GM03348 (cell line): ENCODE measurements around the gene IL22RA1.

Experiments used
- DNase-seq: peaks from one replicate; pipeline ENCODE4 v3.0.0; 2012; ENCODE audit warnings: low spot score

The IL22RA1 gene

DNA sequence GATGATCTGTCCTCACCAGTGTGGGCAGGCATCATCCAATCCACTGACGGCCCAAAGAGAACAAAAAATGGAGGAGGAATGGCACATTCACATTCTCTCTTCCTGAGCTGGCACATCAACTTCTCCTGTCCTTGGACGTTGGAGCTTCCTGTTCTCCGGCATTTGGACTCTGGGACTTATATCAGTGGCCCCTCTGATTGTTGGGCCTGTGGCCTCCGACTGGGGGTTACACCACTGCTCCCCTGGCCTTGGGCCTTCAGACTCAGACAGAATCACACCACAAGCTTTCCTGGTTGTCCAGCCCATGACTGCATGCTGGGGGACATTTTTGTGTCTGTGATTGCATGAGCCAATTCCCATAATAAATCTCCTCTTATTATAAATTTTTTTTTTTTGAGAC is 24.1 kb upstream of the IL22RA1 start:
- no peak for DNase-seq

DNA sequence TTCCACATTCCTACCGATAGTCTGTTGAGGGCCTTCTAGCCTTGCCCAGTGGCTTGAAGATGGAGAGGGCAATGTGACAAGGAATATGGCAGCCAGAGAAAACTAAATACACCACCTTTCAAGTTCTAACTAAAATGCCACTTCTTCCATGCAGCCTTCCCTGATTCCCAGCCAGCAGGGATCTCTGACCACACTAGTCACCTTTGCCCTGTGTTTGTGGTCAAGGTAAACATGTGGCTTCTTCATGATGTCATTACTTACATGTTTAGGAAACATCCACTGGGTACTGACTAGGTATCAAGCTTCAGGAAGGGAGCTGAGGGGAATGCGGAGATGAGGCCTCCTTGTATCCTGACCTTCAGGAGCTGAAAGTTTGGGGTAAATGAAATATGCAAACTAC is 22.6 kb upstream of the IL22RA1 start:
- DNase-seq, result no peak

DNA sequence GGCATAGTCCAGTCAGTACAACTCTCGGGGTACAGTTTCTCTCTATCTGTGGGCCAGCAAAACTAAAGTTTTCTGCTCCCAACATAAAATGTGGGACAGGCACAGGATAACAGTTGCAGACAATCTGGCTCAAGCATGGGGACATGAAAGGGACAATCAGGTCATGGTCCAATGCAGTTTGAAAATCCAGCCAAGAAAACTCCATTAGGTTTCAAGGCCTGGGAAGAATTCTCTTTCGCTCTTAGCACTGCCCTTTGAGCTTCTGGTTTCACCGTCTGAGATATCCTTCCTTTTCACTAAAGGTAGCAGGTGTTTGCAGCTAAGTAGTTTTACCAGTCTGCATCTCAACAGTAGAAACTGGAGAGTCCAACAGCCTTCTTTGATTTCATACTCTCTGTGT is 21.1 kb upstream of the IL22RA1 start:
- no peak for DNase-seq

DNA sequence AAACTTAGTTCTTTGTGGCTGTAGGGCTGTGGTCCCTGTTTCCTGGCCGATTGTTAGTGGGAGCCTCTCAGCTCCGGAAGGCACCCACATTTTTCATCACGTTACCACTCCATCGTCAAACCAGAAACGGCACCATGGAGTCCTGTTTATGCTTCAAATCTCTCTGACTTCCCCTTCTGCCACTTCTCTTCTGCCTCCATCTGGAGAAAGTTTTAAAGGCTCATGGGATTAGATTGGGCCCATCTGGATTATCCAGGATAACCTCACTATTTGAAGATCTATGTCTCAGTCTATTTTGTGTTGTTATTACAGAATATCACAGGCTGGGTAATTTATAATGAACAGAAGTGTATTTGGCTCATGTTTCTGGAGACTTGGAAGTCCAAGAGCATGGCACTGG is 19.3 kb upstream of the IL22RA1 start:
- no peak for DNase-seq

DNA sequence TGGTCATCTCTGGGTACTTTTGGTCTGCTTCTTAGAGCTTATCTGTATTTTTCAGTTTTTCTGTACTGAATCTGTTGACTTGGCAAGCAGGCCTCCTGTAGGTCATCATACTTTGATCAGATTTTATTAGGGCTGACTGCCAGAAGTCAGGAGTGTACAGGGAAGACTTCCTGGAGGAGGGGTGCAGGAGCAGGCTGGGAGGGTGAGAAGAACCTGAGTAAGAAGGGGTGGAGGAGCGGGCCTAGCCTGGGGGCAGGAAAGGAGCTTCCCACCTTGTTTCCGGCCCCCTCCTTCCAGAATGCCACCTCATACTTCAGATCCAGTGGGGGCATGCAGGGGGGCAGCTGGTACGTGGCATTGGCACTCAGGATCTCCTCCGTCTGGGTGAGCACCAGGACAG is 18.3 kb upstream of the IL22RA1 start:
- DNase-seq, result no peak

DNA sequence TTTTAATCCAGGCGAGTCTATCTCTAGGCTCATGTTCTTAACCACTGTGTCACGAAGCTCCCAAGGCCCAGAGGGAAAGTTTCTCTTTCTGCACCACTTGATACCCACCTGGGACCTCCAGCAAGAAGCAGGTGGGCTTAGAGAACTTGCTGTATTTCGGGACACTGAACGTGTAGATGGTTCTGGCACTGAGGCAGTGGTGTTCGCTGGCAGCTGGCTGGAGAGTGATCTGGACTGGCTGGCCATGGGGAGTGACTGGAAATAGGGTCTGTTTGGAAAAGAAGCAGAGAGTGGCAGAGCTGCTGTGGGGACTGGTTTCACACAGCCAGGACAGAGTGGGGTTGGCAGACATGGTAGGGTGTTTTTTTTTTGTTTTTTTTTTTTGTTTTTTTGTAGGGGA is 16.4 kb upstream of the IL22RA1 start:
- DNase-seq, result no peak

DNA sequence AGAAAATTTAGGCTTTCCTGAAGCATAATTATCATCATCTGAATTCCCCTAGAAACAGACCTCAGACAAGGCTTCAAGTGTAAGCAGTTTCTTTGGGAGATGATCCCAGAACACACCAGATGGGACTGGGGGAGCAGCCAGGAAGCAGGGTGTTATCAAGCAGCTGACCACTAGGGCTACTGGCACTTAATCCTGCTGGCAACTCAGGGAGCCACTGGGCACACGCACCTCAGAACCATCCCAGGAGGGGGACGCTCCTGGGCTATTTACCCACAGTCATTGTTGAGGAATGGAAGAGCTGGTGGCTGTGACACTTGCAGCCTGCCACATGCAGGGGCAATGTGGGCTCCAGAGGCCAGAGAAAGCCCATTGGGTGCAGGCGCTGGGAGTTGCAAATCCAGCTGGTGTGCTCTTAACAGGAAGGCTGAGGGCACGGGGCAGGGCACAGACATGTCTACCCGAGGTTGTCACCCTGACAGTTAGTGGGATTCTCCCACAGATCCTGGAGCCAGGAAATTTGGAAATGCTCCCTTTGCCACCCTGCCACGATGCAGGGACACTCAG is 15.1 kb upstream of the IL22RA1 start:
- peak; percentile 55 for DNase-seq

DNA sequence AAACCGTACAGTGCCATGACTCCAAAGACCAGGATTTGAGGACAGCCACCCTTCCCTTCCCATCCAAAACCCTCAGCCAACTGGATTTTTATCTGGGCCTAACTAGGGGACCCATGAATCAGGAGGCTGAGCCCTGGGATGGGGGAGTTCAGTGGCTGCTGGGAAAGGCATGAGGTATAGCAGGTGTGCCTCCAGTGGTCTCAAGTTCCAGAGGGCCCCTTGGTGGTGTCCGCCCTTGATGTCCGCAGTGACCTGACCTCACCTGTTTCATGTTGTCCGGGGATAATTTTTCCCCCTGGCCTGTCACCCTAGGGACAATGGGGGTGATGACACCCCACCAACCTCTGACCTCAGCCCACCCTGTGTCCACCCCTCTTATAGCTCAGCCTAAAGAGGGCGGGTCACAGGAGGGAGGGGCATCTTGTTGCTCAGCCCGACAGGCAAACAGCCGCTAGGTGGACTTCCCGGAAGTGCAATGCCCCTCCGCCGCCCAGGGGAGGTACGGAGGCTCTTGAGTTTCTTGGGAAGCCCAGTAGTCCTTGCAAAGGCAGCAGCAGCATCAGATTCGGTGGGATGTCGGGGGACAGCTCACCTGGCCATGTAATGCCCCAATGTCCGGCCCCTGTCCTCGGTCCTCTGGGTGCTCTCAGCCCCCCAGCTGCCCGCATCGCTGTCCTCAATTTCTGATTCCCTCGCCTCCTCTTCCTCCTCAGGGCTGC is 13.8 kb upstream of the IL22RA1 start:
- no peak for DNase-seq

DNA sequence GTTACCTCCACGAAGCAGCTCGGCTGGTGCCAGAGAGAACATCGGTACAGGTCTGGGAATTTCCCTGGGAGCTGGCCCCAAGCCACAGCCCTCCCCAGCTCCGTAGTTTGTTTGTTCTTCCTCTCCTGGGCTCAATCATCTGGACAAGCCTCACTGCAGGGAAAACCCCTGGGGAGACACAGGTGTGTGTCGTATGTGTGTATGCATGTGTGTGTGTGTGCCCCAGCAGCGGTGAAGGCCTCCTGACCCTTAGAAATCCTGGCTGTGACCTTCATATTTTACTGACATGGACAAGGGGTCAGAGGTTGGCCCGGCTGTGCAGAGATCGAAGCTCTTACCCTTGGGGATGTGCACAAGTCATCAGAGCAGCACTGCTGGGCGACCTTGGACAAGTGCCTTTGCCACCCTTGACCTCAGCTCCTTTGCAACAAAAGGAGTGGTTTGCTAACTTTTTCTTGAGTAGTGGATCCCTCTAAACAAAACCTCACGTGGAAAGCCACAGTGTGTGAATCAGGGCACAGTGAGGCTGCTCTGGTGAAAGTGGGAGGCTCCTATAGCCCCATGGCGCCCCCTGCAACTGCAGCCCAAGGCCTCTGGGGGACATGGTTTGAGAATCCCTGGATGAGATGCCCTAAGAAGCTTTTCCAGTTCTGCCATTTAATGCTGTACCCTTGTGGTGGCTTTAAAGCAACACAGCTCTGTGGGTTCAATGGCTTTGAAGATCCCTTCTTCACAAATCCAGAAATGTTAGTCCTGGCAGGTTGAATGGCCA is 12.3 kb upstream of the IL22RA1 start:
- DNase-seq, result no peak

DNA sequence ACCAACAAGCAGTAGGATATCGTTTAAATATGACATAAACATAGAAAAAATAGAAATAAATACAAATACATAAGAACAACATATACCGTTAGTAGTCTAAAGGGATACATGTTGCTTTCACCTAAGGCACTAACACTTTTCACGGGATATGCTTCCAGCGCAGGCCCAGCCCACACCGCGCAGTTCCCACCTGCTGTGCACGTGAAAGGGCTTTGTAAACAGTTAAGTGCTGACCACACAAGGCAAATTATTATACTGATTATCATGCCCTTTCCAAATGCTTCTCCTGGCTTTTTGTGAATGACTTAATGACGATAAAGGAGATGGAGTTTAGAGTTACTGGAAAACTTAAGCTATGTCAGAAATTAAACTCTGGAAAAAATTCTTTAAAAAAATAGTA is 11.3 kb upstream of the IL22RA1 start:
- no peak for DNase-seq

DNA sequence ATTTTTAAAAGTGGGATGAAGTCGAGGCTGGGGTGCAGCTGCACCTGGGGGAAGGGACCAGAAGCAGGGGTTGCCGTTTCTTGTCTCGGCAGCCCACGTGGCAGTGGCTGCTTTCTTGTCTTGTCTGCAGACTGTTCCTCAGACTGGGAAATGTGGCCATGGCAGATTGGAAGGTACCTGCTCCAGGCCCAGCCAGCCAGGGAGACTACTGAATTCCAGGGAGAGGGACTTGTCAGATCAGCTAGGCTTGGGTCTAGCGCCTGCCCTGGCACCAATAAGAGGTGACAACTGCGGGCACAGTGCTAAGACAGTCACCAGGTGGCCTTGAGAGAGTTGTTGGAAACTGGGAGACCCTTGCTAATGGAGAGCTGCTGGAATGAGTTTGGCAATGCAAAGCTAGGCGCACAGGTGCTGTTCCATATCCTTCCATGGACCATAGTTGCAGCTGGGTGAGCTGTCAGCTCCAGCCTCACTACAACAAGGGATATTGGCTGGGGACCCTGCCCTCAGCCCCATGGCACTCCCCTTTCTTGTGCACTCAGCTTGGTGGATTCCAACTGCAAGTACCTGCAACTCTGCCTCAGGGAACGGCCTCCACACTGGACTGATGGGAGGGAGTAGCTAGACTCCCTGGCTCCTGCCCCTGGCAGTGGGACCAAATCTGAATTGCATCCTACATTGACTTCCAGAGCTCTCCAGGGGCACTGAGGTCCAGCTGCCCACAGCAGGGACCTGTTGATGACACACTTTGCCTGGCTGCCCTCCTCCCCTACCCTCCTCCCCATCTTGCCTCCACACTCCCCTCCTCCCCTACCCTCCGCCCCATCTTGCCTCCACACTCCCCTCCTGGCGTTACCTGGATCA is 9.9 kb upstream of the IL22RA1 start:
- no peak for DNase-seq

DNA sequence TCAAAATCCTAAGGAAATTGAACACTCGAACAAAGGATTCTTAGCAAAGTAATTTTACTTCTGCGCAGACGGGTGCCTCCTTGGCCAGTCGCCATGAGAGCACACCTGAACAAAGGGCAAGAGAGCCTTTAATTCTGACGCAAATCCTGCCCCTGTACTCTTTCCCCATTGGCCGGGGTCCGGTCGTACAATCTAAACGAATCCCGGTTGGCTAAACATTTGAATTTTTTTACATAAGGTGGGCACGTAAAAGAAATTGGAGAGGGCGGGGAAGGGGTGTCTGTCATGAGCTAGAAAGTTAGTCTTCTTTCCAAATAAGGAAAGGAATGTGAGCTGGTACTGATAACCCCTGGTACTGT is 8.2 kb upstream of the IL22RA1 start:
- no peak for DNase-seq

DNA sequence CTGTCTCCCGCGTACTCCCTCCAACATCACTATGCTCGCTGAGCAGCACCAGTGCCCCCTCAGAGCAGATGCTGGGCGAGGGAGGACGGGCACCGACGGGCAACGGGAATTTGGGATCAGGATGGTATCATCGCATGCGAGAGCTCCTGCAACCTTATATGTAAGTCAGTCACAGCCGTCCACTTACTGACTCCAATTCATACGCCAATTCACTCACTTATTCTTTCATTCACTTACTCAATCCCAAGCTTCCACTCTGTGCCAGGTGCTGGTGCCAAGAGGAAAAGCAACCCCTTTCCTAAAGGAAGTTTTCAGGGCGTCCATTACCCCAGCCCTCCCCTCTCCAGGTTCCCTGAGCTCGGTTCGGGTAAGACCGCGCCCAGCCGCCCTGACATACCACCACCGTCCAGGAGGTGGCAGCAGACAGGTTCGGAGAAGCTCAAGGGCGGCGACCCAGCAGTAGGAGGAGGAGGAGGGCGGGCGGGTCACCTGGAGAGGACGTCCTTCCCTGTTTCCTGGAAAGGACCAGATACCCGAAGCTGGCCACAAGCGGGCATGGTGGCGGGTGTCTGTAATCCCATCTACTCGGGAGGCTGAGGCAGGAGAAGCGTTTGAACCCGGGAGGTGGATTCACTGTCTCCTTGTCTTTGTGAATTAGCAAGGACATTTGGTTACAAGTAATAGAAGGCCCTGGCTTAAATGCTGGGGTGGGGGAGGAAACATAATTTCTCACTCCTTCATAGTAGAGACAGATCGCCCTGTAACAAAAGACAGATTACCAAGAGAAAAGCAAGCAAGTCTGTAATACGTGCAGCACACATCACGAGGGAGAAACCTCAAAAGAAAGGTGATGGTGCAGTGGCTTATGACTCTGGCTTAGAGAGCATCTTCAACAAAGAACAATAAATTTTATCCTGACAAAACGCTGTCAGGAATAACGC is 7.6 kb upstream of the IL22RA1 start:
- DNase-seq, result peak; percentile 91

DNA sequence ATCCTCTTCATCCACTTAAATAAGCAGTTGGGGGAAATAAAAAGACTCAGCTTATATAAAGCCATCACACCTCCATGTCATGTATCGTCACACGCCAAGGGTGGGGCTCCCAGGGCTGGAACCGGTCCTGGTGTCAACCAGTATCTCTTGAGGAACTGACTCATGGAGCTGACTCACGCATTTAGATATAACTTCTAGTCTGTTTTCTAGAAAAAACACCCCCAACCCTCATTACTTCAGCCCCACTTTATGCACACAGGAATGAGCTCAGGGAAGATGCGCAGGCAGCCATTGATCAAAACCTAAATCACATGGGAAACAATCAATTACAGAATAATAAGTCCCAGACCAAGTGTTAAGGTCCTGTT is 6.9 kb upstream of the IL22RA1 start:
- peak; percentile 77 for DNase-seq

DNA sequence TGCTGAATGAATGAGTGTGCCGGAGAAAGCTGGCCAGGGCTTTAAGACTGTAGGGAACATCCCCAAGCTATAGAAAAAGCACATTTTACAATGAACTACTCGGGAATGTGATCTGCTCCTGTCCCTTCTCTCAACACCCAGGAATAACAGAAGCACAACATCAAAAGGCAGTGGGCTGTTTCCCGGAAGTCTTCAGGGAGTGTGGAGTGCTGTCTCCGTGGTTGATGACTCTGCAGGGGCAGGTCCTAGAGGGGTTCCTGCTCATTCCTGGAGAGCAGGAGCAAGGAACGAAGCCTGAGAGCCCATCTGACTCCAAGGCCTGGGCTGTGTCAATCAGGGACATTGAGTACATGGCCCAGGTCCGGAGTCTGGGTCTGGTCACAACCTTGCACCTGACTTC is 4.9 kb upstream of the IL22RA1 start:
- no peak for DNase-seq

DNA sequence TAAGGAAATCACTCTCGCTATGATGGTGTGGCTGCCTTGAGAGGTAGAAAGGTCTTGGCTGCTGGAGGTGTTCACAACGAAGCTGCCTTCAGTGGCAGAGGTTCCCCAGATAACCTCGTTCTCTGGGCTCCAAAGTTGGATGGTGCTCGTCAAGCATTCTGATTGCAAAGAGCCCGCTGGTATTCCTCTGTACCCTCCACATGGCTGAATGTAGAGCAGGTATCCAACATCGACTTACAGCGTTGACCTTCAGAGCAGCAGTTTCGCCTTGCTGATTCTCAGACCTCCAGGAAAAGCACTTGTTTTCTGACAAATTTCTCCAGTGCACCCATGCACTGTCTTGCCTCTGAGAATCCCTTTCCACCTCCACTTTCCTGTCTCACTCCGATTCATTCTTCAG is 4.3 kb upstream of the IL22RA1 start:
- DNase-seq, result no peak

DNA sequence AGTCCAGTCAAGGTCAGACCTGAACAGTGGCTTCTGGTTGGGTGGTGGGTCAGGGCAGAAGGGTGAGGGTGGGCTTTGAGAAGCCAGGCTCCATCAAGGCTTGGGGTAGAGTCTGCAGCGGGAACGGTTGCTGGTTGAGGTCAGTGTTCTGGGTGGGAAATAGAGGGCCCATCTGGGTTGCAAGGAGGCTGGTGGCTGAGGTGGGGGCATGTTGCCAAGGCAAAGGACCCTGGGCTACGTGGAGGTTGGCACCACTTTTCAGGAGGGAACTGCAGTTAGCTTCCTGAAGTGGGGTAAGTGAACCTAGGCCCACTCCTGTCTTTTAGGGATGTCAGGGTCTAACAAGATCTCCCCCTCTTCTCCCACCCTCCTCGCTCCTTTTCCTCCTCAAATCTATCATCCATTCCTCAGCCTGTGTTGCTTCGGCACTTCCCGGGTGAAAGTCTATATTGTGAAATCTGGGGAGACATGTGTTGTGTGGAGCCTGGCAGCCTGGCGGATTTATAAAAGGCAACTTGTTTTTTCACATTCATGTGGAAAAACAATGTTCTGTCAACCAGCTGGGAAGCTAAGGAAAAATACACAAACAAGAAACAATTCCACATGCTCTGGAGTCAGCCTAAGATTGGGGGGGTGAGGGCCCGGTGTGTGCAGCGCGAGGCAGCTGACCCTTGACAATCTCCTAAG is 1.5 kb downstream of the IL22RA1 start:
- DNase-seq, result no peak

DNA sequence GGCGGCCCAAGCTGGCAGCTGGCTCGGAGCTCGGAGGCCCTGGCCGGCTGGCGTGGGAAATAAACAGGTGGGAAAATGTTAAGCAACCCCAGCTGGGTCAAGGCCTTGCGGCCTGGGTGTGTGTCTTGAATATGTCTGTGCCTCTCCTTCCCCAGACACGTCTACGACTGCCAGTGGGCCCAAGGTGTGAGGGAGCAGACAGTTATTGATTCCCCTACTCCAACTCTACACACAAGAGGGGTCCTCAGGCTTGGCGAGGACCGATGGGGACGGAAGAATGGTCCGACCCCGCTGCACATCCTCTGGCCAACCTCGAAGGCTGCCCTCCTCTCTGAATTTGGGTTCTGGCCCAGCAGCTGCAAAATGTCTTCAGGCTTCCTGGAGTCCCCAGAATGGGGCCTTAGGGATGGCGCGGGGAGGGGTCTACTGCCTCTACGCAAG is 2.2 kb downstream of the IL22RA1 start:
- no peak for DNase-seq

DNA sequence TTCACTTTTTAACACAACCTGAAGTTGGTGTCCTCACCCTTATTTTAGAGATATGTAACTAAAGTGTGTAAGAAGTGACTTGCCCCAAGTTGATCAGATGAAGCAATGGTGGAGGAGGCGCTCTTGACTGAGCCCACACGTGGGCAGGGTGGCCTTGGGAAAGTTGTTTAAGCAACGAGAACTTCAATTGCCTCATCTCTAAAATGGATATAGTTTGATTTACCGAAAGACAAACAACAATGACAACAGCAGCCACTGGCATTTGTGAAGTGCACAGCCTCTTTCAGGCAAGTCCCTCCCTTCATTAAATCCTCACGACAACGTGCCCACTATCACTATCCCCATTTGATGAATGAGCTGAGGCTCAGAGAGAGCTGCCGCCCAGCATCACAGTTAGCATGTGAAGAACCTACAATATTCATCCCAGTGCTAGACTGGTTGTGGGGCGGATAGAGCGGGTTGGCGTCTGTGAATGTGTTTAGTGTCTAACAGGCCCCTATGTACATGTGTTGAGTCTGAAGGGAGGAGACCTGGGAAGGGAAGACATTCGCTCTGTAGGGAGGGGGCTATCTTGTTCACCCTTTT is 3.0 kb downstream of the IL22RA1 start:
- DNase-seq, result no peak

DNA sequence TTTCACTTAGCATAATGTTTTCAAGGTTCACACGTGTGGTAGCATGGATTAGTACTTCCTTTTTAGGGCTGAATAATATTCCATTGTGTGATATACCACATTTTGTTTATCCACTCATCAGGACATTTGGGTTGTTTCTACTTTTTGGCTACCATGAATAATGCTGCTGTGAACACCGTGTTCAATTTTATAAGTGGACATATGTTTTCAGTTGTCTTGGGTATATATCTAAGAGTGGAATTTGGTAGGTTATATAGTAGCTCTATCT is 3.8 kb downstream of the IL22RA1 start:
- DNase-seq, result no peak
